ENCODE data around the gene SETBP1.

DNA sequence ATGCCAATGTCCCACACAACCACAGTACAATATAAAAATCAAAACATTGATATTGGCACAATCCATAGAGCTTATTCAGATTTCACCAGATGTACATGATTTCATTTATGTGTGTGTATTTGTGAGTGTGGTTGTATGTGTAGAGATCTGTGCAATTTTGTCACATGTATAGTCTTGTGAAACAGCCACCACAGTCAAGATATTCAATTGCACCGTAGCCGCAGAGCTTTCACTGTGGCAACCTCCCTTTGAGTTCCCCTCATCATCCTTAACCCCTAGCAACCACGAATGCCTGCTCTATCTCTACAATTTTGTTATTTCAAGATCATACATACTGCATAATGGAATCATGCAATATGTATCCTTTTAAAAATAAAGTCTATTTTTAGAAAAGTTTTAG is 391.3 kb downstream of the SETBP1 start:
- TF ChIP-seq, protein P1, sequence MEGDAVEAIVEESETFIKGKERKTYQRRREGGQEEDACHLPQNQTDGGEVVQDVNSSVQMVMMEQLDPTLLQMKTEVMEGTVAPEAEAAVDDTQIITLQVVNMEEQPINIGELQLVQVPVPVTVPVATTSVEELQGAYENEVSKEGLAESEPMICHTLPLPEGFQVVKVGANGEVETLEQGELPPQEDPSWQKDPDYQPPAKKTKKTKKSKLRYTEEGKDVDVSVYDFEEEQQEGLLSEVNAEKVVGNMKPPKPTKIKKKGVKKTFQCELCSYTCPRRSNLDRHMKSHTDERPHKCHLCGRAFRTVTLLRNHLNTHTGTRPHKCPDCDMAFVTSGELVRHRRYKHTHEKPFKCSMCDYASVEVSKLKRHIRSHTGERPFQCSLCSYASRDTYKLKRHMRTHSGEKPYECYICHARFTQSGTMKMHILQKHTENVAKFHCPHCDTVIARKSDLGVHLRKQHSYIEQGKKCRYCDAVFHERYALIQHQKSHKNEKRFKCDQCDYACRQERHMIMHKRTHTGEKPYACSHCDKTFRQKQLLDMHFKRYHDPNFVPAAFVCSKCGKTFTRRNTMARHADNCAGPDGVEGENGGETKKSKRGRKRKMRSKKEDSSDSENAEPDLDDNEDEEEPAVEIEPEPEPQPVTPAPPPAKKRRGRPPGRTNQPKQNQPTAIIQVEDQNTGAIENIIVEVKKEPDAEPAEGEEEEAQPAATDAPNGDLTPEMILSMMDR (IDR thresholded peaks at IDR 0.05) = no peak
- no peak for TF ChIP-seq POLR2A (IDR thresholded peaks at IDR 0.05)

Data from lower leg skin (tissue), 3 donors.